ENCODE measurements around the gene FAM120AOS. TPM values are rescaled to one million over a fixed set of nuclear protein-coding genes. Genes with fewer than 3 reads are reported as not detected.

FAM120AOS gene
- polyA plus RNA-seq, 5 donors, result 52.5 to 62.8 (median 58.4) TPM

Other genes starting within 250 kb of the FAM120AOS start
- gene FAM120A, start 1.9 kb downstream of the FAM120AOS start, polyA plus RNA-seq (ENCODE audit: insufficient read depth in 1 of 5, insufficient read length in 5 of 5, low replicate concordance in 1 of 5), result 10 to 100 TPM; 62.3 to 75.1 (median 67.0) TPM
- gene PHF2, start 123.0 kb upstream of the FAM120AOS start, polyA plus RNA-seq (ENCODE audit: insufficient read depth in 1 of 5, insufficient read length in 5 of 5, low replicate concordance in 1 of 5), result 10 to 100 TPM; 36.7 to 46.6 (median 46.2) TPM